ENCODE results near the gene SUMO3. TPM values are rescaled to one million over a fixed set of nuclear protein-coding genes. Genes with fewer than 3 reads are reported as not detected.

SUMO3 gene
- polyA plus RNA-seq, 1 experiment = 82.6 TPM

GRCh38 chr21:44778094-44778493, 39.8 kb downstream of the SUMO3 start:
- TF ChIP-seq, protein P1, sequence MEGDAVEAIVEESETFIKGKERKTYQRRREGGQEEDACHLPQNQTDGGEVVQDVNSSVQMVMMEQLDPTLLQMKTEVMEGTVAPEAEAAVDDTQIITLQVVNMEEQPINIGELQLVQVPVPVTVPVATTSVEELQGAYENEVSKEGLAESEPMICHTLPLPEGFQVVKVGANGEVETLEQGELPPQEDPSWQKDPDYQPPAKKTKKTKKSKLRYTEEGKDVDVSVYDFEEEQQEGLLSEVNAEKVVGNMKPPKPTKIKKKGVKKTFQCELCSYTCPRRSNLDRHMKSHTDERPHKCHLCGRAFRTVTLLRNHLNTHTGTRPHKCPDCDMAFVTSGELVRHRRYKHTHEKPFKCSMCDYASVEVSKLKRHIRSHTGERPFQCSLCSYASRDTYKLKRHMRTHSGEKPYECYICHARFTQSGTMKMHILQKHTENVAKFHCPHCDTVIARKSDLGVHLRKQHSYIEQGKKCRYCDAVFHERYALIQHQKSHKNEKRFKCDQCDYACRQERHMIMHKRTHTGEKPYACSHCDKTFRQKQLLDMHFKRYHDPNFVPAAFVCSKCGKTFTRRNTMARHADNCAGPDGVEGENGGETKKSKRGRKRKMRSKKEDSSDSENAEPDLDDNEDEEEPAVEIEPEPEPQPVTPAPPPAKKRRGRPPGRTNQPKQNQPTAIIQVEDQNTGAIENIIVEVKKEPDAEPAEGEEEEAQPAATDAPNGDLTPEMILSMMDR (IDR thresholded peaks at IDR 0.05; ENCODE audit: insufficient read depth, low read depth, low read length) = no peak
- Histone ChIP-seq H3K36me3 (ENCODE audit: control insufficient read depth, insufficient read depth, low read length) (peaks cover 16% of the 10 kb centered on the region), H3K27me3 (ENCODE audit: control insufficient read depth, insufficient read depth, low read length) (no peaks in the 10 kb centered on the region), H3K4me3 (ENCODE audit: low read depth, low read length) (no peak overlapping the region)
- POLR2A ChIA-PET = no interaction called here
- DNase-seq (ENCODE audit: low read depth) = no peak
- CTCF ChIA-PET = no interaction called here

DNA sequence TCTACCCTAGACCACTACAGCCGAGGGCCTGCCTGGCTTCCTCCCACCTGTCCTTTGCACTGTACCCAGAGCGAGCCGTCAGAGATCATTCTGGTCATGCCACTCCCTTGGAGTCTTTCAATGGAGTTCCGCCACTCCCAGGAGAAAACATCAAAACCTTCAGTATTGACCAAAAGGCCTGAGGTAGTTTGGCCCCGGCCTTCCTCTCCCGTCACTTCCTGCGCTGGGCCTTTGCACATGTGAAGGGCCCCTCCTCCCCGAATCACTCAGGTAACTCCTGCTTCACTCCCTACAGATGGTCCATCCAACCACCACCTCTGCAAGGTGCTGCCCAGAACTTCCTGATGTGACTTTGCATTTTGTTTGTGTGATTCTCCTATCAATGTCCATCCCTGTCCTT, 42.9 kb downstream of the SUMO3 start:
- TF ChIP-seq, protein P1 (IDR thresholded peaks at IDR 0.05; ENCODE audit: insufficient read depth, low read depth, low read length) = no peak
- no peak for DNase-seq (ENCODE audit: low read depth)
- peaks cover 24% of the 10 kb centered on the region for H3K36me3 ChIP-seq (ENCODE audit: control insufficient read depth, insufficient read depth, low read length)
- POLR2A ChIA-PET = no interaction called here
- CTCF ChIA-PET = interaction anchor here (0.9 kb wide), 1 partner anchor 20 kb away, joined by 3 read pairs; no protein-coding TSS in a partner anchor
- no peak overlapping the region for H3K4me3 ChIP-seq (ENCODE audit: low read depth, low read length)
- H3K27me3 ChIP-seq (ENCODE audit: control insufficient read depth, insufficient read depth, low read length) = no peaks in the 10 kb centered on the region

DNA sequence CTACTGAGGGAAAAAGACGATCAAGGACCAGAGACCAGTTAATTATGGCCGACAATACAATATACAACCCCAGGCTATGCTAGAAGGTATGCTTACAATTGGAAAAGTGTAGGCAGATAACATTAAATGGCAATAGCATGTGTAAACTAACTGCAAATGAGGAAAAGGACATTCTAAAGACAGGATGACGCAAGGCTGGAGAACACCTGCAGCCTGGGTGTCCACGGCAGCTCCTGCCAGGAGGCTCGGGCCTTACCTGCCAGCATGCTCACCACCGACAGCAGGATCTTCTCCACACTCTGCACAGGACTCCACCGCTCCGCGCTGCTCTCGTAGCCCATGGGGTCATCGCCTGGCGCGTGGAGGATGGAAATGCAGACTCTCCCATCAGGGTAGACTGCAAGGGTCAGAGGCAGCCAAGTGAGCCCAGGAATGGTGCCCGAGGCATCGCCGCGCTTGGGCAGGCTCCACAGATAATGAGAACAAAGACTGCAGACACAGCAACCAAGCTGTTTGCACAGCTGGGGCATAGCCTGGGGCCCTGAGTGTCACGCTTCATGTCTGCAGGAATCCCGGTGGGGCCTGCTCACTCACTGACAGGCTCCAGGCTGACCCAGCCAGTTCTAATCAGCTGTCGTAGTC, 44.5 kb downstream of the SUMO3 start:
- TF ChIP-seq, protein P1 (IDR thresholded peaks at IDR 0.05; ENCODE audit: insufficient read depth, low read depth, low read length) = no peak
- ChIA-PET CTCF (no interaction called here), POLR2A (no interaction called here)
- Histone ChIP-seq H3K27me3 (ENCODE audit: control insufficient read depth, insufficient read depth, low read length) (no peaks in the 10 kb centered on the region), H3K4me3 (ENCODE audit: low read depth, low read length) (no peak overlapping the region), H3K36me3 (ENCODE audit: control insufficient read depth, insufficient read depth, low read length) (peaks cover 25% of the 10 kb centered on the region)
- no peak for DNase-seq (ENCODE audit: low read depth)

DNA sequence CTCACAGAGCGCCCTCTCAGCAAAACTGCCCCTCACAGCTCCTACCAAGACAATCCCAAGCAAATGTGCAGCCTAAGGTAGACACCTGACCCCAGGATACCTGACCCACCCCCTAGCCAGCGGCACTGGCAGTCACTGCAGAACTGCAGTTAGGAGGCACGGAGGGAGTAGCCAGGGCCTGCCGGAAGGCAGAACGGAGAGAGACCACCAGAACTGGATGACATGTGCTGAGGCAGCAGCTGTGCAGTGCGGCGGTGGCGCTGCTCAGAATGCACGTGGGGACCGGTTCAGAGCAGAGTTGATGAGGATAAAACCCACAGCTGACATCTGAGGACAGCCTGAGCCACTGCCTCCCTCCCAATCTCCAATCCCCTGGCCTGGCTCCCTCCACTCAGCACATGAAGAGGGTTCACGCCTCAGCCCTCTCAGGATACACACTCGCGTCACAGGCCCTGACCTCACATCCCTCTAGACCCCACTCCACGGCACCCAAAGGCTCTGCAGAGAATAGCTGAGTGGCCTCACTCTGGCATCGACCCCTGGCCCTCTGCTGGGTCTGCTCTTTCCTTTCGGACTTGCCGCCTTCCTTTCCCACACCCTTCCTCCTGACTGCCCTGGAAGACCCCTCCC, 45.9 kb downstream of the SUMO3 start:
- no peak for DNase-seq (ENCODE audit: low read depth)
- CTCF ChIA-PET = no interaction called here
- POLR2A ChIA-PET = no interaction called here
- TF ChIP-seq, protein P1 (IDR thresholded peaks at IDR 0.05; ENCODE audit: insufficient read depth, low read depth, low read length) = no peak
- Histone ChIP-seq H3K36me3 (ENCODE audit: control insufficient read depth, insufficient read depth, low read length) (peaks cover 22% of the 10 kb centered on the region), H3K27me3 (ENCODE audit: control insufficient read depth, insufficient read depth, low read length) (no peaks in the 10 kb centered on the region), H3K4me3 (ENCODE audit: low read depth, low read length) (no peak overlapping the region)

DNA sequence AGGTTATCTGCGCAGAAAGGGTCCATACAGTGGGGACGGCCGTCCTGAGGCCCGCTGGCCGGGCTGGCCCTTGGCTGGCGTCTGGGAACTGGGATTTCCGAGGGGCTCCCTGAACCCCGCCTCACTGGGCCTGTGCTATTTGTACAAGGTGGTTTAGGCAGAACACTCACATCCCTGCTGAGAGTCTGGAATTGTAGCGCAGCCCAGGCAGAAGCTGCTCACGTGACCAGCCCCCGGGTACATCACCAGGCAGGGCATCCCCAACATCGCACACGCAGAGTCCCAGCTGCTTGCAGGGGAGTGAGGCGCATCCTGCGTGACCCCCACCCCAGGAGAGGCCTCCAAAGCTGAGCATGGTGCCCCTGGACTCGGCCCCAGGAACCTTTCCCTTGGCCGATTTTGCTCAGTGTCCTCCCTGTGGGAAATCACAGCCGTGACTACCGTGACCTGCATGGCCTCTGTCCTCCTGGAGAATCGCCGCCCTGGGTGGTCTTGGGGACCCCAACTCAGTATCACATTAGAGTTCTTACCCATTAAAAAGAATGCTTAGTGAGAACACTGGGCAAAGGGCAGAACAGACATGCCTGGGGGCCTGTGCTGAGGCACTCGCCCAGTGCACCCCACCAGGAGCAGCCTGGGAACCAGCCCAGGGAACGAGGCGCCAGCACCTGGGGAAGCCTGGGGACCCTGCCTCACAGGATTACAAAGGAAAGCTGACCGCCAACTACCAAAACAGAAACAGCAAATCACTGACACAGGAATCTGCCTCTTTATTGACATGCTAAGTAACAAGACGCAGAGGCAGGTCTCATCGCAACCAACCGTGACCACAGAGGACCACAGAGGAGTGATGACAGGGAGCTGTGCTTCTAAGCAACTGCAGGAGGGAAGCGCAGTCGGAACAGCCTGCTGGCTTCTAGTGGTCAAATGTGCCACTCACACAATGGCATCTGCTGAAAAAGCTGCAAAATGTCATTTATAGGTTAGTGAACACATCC, 49.7 kb downstream of the SUMO3 start:
- TF ChIP-seq, protein P1 (IDR thresholded peaks at IDR 0.05; ENCODE audit: insufficient read depth, low read depth, low read length) = no peak
- no peaks in the 10 kb centered on the region for H3K27me3 ChIP-seq (ENCODE audit: control insufficient read depth, insufficient read depth, low read length)
- no peak for DNase-seq (ENCODE audit: low read depth)
- H3K4me3 ChIP-seq (ENCODE audit: low read depth, low read length) = no peak overlapping the region
- POLR2A ChIA-PET = no interaction called here
- H3K36me3 ChIP-seq (ENCODE audit: control insufficient read depth, insufficient read depth, low read length) = peaks cover 15% of the 10 kb centered on the region
- CTCF ChIA-PET = interaction anchor here (0.6 to 1.6 kb wide), 3 partner anchors 13 to 125 kb away, joined by 3 to 8 read pairs (median 3); no protein-coding TSS in a partner anchor
